ENCODE measurements around the gene BRD3.
"Not testable (repeated sequence)": the region's sequence is repeated elsewhere in the genome, so short reads cannot be mapped to it uniquely, and the experiment has no call there.

Gene BRD3

DNA sequence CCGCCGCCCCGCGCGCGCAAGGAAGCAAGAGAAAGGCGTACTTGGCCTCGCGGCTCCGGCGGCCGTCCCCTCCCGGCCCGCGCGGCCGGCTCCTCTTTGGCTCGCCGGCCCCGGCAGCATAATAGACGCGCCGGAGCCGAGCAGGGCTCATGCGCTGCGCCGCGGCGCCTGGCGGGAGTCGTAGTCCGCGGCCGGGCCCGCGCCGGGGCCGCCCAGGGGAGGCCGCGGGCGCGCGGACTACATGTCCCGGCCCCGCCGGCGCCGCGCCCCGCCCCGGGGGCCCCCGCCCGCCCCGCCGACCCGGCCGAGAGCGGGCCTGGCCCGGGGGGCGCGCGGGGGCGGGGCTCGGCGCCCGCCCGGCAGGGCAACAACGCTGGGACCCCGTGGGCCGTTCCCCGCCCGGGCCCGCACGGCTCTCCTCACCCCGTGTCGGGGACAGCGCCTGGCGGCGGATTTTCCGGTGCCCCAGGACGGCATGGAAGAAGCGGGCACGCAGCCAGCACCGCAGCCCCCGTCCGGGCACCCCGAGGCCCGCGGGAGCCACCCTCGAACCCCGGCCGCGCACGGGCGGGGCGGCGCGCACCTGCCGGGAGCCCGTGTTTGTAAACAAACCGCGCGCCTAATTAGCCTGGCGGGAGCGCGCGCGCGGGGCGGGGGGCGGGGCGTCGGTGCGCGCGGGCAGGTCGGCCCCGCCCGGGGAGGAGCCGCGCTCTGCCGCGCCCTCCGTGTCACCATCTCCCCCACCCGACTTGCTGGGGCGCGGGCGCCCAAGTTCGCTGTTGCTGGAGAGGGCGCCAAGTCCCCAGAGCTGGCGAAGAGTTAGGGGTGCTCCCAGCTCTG, at the start of gene BRD3:
TSS of gene BRD3 (minus strand) at position 123 of the 840 bp plus-strand sequence. CDS start 14,549 bp downstream, outside the sequence.
- DNase-seq = peak; percentile 11 to 74

DNA sequence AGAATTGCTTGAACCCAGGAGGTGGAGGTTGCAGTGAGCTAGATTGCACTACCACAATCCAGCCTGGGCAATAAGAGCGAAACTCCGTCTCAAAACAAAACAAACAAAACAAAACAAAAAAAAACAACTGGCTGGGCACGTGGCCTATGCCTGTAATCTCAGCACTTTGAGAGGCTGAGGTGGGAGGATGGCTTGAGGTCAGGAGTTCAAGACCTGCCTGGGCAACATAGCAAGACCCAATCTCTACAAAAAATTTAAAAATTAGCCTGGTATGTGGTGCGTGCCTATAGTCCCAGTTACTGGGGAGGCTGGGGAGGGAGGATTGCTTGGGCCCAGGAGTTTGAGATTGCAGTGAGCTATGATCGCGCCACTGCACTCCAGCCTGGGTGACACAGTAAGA, 44.7 kb upstream of the BRD3 start:
- DNase-seq = no peak

DNA sequence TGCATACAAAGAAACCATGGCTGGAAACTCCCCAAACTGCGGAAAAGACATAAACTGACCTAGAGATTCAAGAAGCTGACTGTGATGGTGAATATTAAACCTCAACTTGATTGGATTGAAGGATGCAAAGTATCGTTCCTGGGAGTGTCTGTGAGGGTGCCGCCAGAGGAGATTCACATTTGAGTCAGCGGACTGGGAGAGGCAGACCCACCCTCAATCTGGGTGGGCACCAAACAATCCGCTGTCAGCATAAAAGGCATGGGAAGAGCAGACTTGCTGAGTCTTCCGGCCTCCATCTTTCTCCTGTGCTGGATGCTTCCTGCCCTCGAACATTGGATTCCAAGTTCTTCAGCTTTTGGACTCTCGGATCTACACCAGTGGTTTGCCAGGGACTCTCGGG, 43.2 kb upstream of the BRD3 start:
- no peak for DNase-seq

DNA sequence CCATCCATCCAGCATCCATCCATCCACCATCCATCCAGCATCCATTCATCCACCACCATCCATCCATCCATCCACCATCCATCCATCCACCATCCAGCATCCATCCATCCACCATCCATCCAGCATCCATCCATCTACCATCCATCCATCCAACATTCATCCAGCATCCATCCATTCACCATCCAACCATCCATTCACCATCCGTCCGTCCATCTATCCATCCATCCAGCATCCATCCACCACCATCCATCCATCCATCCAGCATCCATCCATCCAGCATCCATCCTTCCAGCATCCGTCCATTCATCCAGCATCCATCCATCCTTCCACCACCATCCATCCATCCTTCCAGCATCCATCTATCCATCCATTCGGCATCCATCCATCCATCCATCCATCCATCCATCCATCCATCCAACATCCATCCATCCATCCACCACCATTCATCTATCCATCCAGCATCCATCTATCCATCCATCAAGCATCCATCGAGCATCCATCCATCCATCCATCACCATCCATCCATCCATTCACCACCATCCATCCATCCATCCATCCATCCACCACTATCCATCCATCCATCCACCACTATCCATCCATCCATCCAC, 35.7 kb upstream of the BRD3 start:
- no peak for DNase-seq

DNA sequence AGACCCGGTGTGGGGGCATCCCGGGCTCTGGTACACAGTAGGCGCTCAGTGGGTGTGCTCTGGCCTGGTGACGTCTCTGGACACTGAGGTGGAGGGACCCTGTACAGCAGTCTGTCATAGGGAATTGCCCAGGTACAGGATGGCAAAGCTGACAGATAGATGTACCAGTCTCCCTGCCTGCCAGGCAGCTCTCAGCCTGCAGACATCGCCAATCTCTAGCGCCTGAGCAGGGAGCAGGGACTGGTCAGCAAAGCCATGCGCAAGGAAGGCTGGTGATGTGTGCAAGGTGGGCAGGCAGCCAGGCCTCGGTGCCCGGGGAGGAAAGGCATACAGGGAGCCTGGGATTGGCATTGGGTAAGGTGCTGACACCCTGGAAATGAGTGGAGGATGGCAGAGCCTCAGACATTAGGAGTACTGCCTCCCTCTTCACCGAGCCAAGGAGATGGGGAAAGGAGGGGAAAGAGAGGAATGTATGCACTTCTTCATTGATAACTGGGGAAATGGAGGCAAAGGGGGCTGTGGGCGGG, 33.9 kb upstream of the BRD3 start:
- DNase-seq = no peak

DNA sequence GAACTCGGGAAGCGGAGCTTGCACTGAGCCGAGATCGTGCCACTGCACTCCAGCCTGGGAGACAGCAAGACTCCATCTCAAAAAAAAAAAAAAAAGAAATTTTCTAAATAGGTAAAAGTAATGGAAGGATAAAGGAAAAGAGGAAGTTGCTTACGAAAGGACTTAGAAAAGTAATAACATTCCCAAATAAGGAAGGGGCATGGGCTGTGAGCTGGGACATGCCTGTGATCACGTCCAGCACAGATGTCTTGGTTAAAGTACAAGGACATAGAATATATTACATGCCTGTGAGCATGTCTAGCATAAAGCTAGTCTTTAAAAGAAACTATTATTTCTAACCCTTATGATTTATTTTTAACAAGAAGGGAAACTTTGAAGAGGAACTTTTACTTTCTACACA, 33.3 kb upstream of the BRD3 start:
- not testable (repeated sequence) for DNase-seq

DNA sequence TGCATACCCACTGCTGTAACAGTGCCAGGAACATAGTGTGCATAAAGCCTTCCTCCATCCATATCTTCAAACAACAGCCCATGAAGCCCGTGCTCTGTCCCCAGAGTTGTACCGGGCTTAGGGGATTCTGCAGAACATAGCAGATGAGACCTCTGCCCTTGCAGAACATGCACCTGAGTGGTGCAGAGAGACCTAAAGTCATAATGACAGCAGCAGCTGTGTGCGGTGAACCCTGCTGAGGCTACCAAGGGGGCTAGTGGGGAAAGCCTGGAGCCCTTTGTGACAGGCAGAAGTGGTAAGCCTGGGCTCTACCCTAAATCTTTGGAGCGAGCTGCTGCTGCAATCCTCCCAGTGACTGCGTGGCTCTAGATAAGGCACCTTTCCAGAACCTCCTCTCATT, 32.2 kb upstream of the BRD3 start:
- no peak for DNase-seq

DNA sequence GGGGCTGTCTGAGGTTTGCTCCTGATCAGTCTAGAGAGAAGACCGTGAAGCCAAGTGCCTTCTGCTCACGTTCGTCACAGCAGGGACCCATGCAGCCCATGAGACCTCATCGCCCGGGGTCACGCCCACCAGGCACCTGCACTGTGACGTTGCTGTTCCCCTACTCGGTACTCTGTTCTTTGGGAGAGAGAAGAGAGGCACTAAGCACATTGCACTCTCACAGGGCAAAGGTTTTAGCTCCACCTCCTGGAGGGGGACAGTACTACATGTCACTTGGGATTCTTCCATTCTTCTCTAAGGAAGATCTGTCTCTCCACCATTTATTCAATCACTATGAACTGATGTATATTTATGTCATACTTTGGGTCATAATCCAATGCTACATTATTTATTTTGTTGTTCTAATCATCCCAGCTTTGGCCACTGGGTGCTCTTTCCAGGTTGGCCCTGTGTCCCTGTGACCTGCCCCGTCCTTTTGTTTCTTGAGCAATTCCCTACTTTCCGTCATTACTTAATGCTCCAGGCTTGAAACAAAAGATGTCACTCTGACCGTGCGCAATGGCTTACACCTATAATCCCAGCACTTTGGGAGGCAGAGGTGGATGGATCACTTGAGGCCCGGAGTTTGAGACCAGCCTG, 31.4 kb upstream of the BRD3 start:
- peak in 1 of 2 experiments; percentile 2 for DNase-seq

DNA sequence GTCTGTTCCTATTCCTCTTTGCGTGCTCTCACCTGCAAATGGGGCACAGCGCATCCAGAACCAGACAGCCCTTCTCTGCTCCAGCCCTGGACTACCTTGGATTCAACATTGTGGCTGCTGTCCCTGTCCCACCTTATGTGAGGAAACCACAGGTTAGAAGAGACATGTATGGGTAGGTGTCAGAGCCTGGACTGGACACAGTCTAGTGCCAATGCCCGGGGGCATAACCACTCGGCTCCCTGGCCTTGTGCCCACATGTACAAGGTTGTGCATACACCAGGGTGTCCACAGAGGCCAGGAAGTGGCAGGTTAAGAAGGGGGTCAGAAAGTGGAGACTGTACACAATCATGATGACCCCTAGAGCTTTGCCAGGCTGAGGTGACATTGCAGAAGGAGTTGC, 22.1 kb upstream of the BRD3 start:
- no peak for DNase-seq

DNA sequence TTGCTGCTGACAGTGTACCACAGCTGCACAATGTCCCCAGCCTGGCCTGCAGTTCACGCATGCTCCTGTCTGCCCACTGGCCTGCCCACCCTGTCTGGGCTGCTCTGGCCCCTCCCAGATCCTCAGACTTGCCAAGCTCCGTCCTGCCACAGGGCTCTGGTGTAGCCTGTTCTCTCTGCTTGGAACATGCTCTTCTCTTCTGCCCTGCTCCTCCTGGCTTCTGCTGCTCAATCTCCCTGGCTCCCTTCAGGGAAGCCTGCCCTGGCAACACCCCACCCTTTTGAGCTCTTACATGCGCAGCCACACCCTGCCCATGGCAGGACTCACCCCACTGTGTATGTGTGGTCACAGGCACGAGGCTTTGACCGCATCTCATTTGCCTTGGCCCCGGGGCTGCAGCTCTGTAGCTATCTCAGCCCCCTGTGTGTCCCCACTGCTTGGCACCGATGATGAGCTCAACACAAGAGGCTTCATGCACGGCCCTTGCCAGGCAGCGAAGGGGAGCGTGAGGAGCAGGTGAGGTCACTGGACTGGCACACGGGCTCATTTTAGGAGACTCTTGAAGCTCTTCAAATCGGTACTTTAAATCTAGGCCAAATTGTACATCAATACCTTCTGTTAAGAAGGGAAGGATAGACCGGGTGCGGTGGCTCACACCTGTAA, 20.4 kb upstream of the BRD3 start:
- no peak for DNase-seq

DNA sequence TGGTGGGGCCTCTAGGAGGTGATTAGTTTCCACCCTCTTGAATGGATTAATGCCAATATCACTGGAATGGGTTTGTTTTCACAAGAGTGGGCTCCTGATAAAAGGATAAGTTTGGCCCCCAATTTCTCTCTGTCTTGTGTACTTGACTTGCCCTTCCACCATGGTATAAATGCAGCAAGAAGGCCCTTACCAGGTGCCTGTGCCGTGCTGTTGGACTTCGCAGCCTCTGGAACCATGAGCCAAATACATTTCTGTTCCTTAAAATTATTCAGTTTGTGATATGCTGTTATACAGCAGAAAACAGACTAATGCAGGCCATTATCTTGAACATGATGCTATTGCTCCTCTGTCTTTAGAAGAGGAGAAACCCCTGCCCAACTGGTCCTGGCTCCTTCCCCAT, 17.8 kb upstream of the BRD3 start:
- no peak for DNase-seq

DNA sequence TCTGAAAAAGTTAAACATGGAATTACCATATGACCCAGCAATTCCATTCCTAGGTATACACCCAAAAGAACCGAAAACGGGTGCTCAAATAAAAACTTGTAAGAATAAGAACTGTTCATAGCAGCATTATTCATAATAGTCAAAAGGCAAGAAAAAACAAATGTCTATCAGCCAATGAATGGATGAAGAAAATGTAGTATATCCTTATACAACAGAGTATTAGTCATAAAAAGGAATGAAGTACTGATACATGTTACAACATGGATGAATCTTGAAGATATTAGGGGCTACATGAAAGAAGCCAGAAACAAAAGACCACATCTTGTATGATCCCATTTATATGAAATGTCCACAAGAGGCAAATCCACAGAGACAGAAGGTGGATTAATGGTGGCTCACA, 15.6 kb upstream of the BRD3 start:
- DNase-seq = no peak

DNA sequence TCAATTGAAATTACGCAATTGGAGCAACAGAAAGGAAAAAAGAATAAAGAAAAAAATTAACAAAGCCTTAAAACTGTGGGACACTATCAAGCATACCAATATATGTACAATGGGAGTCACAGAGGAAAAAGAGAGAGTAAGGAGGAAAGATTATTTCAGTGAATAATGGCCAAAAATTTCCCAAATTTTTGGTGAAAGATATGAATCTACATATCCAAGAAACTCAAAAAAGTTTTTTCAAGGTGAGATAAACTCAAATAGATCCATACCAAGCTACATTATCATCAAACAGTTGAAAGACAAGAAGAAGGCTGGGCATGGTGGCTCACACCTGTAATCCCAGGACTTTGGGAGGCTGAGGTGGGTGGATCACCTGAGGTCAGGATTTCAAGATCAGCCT, 8.8 kb upstream of the BRD3 start:
- DNase-seq = no peak

DNA sequence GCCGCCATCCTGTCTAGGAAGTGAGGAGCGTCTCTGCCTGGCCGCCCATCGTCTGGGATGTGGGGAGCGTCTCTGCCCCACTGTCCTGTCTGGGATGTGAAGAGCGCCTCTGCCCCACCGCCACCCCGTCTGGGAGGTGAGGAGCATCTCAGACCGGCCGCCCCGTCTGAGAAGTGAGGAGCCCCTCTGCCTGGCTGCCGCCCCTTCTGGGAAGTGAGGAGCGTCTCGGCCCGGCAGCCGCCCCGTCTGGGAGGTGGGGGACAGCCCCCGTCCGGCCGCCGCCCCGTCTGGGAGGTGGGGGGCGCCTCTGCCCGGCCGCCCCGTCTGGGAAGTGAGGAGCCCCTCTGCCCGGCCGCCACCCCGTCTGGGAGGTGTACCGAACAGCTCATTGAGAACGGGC, 7.9 kb upstream of the BRD3 start:
- not testable (repeated sequence) for DNase-seq

DNA sequence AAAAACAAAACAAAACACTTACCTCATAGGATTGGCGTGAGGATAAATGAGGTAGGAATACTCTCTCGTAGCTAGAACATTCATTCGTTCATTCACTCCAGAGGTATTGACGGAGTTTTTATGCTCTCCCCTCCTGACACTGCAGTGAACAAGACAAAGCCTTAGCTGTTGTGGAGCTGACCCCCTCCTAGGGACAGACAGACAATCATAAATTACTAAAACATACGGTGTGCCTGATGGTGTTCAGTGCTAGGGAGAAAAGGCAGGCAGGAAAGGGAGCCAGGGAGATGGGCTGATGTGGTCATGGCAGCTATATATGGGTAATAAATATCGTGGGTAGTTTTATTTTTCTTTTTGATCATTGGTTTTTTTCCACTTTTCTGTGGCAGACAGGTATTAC, 5.7 kb upstream of the BRD3 start:
- no peak for DNase-seq

DNA sequence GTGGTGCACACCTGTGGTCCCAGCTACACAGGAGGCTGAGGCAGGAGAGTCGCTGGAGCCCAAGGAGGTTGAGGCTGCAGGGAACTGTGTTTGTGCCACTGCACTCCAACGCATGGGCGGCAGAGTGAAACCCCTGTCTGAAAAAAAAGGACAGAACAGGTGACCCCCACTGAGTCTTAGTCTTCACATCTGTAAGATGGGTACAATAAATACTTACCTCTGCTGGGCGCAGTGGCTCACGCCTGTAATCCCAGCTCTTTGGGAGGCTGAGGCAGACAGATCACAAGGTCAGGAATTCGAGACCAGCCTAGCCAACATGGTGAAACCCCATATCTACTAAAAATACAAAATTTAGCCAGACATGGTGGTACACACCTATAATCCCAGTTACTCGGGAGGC, 4.9 kb upstream of the BRD3 start:
- not testable (repeated sequence) for DNase-seq

DNA sequence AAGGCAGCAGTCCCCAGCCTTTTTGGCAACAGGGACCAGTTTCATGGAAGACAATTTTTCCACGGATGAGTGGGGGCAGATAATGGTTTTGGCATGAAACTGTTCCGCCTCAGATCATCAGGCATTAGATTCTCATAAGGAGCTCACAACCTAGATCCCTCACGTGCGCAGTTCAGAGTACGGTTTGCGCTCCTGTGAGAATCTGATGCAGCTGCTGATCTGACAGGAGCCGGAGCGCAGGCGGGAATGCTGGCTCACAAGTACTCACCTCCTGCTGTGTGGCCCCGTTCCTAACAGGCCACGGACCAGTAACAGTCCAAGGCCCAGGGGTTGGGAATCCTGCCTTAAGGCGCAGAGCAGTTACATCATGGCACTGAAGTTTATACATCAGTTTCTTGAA, 3.3 kb upstream of the BRD3 start:
- DNase-seq = no peak

DNA sequence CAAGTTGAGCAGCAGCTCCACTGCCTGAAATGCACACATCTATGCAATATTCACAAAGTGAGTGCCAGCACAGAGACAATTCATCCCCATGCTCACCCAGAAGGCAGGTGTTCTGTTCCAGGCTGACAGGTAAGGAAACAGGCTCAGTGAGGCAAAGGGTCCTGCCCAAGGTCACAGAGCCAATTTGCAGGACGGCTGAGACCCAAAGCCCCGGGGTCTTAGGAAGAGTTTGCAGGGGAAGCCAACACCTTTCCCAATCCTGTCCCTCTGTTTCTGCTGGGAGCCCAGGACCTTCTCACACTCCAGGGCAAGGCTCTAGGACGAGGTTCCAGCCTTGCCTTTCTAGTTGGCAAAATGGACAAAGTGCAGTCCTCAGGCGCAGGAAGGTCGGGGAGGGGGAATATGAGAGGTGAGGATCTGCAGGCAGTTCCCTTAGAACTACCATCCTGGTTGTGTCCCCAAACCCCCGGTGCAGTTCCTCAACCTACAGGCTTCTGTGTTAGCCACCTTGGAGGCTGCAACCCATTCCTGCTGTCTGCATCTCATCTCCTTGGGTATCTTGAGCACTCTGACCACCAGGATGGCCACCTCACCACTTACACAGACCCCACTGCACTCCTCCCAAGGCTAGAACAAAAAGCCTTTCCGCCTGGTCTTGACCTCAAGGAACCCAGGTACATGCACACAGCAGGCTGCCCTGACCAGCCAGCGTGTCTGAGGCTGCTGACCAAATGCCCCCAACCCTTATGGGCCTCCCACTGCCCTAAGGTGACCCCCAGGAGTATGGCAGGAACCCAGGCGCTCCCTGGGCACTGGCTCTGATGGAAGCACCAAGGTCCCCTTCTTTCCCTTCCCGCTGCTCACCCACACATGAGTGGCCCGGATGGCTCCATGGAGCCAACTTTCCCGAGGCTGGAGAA, 1.9 kb upstream of the BRD3 start:
- DNase-seq = no peak

DNA sequence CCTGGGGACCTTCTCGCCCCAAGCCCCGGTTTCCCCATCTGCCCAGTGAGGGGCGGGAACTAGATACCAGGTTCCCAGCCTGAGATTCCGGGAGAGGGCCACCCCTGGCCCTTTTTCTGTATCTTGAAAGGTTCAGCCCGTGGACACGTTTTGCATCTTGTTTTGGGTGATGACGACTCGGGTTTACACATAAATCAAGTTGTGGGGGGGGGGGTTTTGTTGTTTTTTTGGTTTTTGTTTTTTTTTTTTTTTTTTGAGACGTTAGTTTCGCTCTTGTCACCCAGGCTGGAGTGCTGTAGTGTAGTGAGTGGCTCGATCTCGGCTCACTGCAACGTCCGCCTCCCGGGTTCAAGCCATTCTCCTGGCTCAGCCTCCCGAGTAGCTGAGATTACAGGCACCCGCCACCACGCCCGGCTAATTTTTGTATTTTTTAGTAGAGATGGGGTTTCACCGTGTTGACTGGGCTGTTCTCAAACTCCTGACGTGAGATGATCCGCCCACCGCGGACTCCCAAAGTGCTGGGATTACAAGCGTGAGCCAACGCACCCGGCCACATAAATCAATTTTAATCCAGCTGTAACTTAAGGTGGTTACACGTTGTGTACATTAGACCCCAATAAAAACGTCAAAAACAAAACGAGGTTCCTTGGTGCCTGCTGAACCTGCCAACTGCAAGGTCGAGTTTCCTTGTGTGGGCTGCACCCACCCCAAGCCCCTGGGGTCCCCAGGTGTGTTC, 1.1 kb upstream of the BRD3 start:
- no peak for DNase-seq

DNA sequence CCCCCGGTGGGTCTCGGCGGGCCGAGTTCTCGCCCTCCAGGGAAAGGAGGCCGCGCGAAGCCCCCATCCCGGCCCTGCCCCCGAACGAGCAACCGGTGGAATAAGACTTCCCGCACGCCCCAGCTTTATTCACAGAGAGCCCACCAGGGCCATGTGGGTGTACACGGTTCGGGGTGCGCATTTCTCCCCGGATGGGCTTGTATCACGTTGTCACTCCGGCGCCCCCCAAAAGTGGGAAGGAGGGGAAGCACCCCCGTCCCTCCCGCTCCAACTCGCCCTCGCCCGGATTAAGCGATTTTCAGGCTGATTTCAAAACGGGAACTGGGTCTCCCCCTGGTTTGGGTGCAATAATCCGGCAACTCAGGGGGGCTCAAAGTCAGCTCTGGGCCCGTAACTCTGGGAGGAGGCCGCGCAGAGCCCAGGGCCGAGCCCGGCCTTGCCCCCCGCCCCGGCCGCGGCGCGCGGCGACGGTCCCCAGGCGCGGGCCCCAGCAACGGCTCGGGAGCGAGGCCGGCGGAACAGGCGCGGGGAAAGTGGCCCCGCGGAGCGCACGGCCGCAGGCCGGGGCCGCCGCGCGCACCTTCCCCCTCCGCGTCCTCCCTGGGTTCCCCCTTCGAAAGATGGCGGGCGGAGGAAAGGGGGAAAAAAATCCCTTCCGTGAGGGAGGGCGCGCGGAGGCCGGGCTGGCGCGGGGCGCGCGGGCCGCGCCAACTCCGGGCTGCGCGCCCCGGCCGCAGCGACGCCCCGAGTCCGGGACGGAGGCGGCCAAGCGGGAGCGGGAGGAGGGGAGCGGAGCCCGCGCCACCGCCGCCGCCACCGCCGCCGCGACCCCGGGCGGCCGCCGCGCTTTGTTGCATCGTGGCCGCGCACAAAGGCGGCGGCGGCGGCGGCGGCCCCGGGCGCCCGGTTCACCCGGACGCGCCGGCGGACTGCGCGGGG, 644 bp downstream of the BRD3 start:
- no peak for DNase-seq

Data from NCI-H187 (cell line).